Transverse colon (tissue), 4 donors: ENCODE results near the gene E2F4.
A peak's percentile ranks its signal among the peaks of the same experiment; 100 is the strongest.

Experiments used
- CTCF ChIP-seq, 5 experiments: fragments of 200-600 bp in 3 of 5; fragments of 450-650 bp in 2 of 5; sonication (generic) in 3 of 5; IDR thresholded peaks; 1 replicate in 2 of 5; 2 replicates in 3 of 5; pipeline ENCODE4 v1.5.1; 2016 to 2017; ENCODE audit warnings: antibody characterized with exemption in 5 of 5, inconsistent platforms in 3 of 5, mild to moderate bottlenecking in 2 of 5, moderate library complexity in 1 of 5
- EP300 ChIP-seq: sonication (generic); formaldehyde crosslinking; IDR thresholded peaks from one replicate; pipeline ENCODE4 v1.6.1; 2017; ENCODE audit warnings: antibody characterized with exemption, low read depth
- POLR2A ChIP-seq: fragments of 450-650 bp; IDR thresholded peaks from one replicate; pipeline ENCODE4 v1.6.1; 2016; ENCODE audit warnings: antibody characterized with exemption, mild to moderate bottlenecking, moderate library complexity
- POLR2AphosphoS5 ChIP-seq, 3 donors: sonication (generic); formaldehyde crosslinking; IDR thresholded peaks; one replicate each; pipeline ENCODE4 v1.6.1; 2016; ENCODE audit warnings: antibody characterized with exemption in 3 of 3

- TF ChIP-seq CTCF (IDR thresholded peaks at IDR 0.05) (peak; percentile 56 to 98 (median 96)), EP300 (no peak), POLR2AphosphoS5 (IDR thresholded peaks at IDR 0.05) (peak in 1 of 3 donors; percentile 26), POLR2A (no peak)
Observed at GRCh38 chr16:67155295-67156142, 36.4 kb upstream of the E2F4 start.
